Fibroblast of villous mesenchyme (primary cell): ENCODE measurements around the gene SYAP1. TPM values are rescaled to one million over a fixed set of nuclear protein-coding genes. Genes with fewer than 3 reads are reported as not detected.

ENCODE experiments used
- DNase-seq: peaks from one replicate; pipeline ENCODE4 v3.0.0-alpha.2; 2010; ENCODE audit warnings: low read depth
- H3K4me3 ChIP-seq: 2 replicates; pipeline ENCODE4 v1.5.1; 2011; ENCODE audit warnings: low read depth, mild to moderate bottlenecking, low read length
- total RNA-seq: library from RNA; depleted of rRNA; stranded (reverse); fragments of >200 nt; gene quantifications from 2 replicates; pipeline ENCODE4 v1.2.3, GENCODE V29; 2012
- TF ChIP-seq, protein P1 (sequence below): IDR thresholded peaks from 2 replicates; pipeline ENCODE4 v1.5.1; 2012; ENCODE audit warnings: low read depth, mild to moderate bottlenecking, low read length; ENCODE audit not compliant: insufficient read depth

The SYAP1 gene
- total RNA-seq, 1 donor, result 51.4 TPM

DNA sequence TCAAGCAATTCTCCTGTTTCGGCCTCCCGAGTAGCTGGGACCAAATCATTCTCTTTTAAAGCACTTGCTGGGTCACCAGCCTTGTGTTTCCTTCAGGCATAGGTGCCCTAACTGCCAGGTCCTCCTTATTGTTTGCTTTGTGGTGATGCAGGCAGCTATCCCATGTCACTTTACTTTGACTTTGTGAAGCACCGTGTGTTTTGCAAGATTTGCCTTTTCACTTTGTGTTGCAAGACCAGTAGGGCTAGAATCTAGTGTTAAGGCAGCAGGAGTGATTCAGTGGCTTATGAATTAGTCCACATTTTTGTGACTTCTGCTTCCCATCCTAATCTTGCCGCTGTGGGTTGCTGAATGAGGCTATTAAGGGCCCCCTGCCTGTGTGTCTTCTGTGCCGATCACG is 20.2 kb downstream of the SYAP1 start:
- DNase-seq, result peak; percentile 13
- TF ChIP-seq, protein P1, sequence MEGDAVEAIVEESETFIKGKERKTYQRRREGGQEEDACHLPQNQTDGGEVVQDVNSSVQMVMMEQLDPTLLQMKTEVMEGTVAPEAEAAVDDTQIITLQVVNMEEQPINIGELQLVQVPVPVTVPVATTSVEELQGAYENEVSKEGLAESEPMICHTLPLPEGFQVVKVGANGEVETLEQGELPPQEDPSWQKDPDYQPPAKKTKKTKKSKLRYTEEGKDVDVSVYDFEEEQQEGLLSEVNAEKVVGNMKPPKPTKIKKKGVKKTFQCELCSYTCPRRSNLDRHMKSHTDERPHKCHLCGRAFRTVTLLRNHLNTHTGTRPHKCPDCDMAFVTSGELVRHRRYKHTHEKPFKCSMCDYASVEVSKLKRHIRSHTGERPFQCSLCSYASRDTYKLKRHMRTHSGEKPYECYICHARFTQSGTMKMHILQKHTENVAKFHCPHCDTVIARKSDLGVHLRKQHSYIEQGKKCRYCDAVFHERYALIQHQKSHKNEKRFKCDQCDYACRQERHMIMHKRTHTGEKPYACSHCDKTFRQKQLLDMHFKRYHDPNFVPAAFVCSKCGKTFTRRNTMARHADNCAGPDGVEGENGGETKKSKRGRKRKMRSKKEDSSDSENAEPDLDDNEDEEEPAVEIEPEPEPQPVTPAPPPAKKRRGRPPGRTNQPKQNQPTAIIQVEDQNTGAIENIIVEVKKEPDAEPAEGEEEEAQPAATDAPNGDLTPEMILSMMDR, result no peak
- no peak overlapping the region for H3K4me3 ChIP-seq

DNA sequence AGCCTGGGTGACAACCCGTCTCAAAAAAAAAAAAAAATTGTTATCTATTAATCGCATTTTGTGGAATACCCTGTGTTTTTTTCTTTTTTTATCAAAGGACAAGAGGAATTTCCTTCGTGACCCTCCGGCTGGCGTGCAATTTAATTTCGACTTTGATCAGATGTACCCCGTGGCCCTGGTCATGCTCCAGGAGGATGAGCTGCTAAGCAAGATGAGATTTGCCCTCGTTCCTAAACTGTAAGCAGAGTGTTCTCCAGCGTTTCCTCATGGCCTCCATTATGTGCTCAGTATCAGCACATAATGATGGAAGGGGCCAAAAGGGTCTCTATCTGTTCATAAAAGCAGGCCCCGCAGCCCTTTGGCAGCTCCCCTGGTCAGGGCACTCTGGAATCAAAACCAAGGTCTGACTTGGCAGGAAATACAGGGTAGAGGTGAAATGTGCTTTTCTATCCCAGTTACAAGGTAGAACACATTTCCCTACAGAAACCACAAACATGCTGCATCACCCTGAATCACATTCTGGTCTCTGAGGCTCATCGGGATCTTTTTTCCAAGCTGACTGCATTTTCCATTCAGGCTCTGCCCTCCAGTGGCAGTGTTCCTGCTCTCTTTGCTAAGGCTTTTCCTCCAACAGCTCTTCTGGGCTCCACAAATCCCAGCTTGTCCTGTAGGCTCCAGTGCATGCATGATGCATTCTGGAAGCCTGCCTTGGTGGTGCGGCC is 24.4 kb downstream of the SYAP1 start:
- TF ChIP-seq, protein P1, result no peak
- H3K4me3 ChIP-seq, result no peak overlapping the region
- peak; percentile 14 for DNase-seq

DNA sequence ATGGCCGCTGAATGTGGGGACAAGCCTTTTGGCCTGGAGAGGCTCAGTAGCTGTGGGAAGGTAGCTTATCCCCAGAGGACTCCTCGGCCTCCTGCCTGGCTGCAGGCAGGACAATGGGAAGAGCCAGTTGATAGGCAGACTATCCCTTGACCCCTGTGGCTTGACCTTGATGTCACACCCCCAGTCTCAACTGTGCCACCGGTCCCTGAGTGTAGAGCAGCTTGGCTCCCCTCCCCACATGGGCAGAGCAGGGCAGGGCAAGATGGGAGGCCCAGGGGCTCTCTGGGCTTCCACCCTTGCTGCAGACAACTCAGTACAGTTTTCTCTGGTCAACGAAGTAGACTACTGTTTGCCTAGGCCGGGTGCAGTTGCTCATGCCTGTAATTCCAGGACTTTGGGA is 25.7 kb downstream of the SYAP1 start:
- H3K4me3 ChIP-seq, result no peak overlapping the region
- TF ChIP-seq, protein P1, result no peak
- no peak for DNase-seq

DNA sequence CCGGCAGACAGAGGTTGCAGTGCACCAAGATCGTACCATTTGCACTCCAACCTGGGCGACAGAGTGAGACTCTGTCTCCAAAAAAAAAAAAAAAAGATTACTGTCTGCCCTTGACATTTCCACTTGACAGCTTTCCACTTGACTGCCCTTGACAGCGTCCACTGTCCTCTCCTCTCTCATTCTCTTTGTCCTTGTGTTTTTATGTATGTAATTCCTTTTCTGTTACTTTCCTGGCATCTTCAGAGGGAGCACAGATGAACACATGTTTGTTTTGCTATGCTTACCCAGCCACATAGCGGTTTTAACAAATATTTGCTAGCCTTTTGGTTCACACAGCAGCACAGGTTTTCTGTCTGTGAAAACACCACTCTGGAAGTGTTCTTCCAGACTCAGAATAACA is 26.2 kb downstream of the SYAP1 start:
- DNase-seq, result no peak
- TF ChIP-seq, protein P1, result no peak
- no peak overlapping the region for H3K4me3 ChIP-seq

DNA sequence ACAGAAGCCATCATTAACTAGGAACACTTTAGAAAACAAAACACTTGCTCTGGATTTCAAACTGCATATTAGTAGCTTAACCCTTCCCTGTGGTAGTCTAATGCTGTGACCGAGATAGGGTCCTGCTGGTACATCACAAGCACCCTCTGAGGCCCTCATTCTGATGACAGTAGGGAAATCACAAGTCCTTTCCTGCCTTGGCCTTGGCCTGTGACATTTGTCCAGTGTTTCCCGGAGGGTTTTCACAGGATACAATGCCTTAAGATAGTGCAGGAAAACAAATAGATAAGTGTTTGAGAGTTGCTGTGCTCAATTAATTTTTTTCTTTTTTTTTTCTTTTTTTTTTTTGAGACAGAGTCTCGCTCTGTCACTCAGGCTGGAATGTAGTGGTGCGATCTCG is 29.0 kb downstream of the SYAP1 start:
- DNase-seq, result no peak
- TF ChIP-seq, protein P1, result no peak
- no peak overlapping the region for H3K4me3 ChIP-seq

DNA sequence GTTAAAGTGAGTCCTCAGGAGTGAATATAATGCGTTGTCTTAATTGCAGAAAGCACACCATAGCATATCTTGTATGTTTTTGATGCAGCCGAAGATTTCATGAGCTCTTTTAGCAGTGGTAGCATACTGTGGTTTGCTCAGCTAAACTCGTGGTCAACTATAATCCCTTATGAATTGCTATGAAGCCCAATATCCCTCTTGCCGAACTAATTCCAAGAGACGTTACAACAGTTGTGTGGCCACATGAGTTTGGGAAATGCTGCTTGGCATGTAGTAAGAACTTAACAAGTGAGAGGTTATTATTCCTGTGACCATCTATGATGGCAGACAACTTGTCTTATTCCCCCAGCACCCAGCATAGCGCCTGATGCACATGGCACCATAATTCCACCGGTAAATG is 30.7 kb downstream of the SYAP1 start:
- peak; percentile 44 for DNase-seq
- TF ChIP-seq, protein P1, result no peak
- H3K4me3 ChIP-seq, result no peak overlapping the region

DNA sequence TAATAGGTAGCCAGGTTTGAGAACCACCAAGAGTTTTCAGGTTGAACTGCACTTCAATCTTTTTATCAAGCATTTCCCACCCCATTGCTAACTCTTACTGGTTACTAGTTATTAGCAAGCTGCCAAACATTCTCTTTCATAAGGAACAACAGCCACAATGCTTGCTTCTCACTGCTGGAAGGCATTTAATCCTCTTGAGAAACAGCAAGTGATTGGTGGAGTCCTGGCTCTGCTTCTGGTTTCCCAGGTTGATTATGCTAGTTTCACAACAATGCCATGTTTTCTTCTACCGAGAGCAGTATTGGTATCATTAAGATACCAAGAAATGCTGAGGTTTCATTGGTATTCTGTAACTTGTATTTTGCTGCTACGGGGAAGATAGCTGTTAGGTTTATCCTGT is 34.6 kb downstream of the SYAP1 start:
- TF ChIP-seq, protein P1, result no peak
- DNase-seq, result no peak
- no peak overlapping the region for H3K4me3 ChIP-seq
